Renal cortex interstitium (tissue), 11 donors: Measurements from ENCODE around the gene BTG2. TPM values are rescaled to one million over a fixed set of nuclear protein-coding genes. Genes with fewer than 3 reads are reported as not detected.
"Not testable (repeated sequence)": the region's sequence is repeated elsewhere in the genome, so short reads cannot be mapped to it uniquely, and the experiment has no call there.

Experiments
- DNase-seq, 11 donors: peaks; one replicate each; pipeline ENCODE4 v3.0.0-alpha.2; 2013; ENCODE audit warnings: low read depth in 9 of 11, low spot score in 4 of 11; ENCODE audit errors: extremely low read depth in 1 of 11
- polyA plus RNA-seq, 3 donors: library from polyadenylated mRNA; unstranded; fragments of 120-200 nt; gene quantifications; one replicate each; pipeline ENCODE4 v1.2.1, GENCODE V29; 2013; ENCODE audit not compliant: insufficient read length in 3 of 3

BTG2 gene
- polyA plus RNA-seq, 3 donors: 88.7 to 152 (median 116) TPM

GRCh38 chr1:203306089-203306964 is 1.0 kb downstream of the BTG2 start:
- DNase-seq: peak in 2 of 11 donors; percentile 62 to 79

- DNase-seq: no peak
Measured at GRCh38 chr1:203306965-203307541, 1.7 kb downstream of the BTG2 start.

DNA sequence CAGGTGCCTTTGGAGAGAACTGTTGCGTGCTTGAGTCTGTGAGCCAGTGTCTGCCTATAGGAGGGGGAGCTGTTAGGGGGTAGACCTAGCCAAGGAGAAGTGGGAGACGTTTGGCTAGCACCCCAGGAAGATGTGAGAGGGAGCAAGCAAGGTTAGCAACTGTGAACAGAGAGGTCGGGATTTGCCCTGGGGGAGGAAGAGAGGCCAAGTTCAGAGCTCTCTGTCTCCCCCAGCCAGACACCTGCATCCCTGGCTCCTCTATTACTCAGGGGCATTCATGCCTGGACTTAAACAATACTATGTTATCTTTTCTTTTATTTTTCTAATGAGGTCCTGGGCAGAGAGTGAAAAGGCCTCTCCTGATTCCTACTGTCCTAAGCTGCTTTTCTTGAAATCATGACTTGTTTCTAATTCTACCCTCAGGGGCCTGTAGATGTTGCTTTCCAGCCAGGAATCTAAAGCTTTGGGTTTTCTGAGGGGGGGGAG is 2.4 kb downstream of the BTG2 start:
- no peak for DNase-seq

- no peak for DNase-seq
Measured at GRCh38 chr1:203308328-203308922, 3.1 kb downstream of the BTG2 start.

- no peak for DNase-seq
Measured at GRCh38 chr1:203308923-203309331, 3.6 kb downstream of the BTG2 start.

GRCh38 chr1:203311368-203312301 is 6.3 kb downstream of the BTG2 start:
- no peak for DNase-seq

DNA sequence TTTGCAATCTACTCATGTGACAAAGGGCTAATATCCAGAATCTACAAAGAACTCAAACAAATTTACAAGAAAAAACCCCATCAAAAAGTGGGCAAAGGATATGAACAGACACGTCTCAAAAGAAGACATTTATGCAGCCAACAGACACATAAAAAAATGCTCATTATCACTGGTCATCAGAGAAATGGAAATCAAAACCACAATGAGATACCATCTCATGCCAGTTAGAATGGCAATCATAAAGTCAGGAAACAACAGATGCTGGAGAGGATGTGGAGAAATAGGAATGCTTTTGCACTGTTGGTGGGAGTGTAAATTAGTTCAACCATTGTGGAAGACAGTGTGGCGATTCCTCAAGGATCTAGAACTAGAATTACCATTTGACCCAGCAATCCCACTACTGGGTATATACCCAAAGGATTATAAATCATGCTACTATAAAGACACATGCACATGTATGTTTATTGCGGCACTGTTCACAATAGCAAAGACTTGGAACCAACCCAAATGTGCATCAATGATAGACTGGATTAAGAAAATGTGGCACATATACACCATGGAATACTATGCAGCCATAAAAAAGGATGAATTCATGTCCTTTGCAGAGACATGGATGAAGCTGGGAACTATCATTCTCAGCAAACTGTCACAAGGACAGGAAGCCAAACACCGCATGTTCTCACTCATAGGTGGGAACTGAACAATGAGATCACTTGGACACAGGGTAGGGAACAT is 8.9 kb downstream of the BTG2 start:
- not testable (repeated sequence) for DNase-seq

DNA sequence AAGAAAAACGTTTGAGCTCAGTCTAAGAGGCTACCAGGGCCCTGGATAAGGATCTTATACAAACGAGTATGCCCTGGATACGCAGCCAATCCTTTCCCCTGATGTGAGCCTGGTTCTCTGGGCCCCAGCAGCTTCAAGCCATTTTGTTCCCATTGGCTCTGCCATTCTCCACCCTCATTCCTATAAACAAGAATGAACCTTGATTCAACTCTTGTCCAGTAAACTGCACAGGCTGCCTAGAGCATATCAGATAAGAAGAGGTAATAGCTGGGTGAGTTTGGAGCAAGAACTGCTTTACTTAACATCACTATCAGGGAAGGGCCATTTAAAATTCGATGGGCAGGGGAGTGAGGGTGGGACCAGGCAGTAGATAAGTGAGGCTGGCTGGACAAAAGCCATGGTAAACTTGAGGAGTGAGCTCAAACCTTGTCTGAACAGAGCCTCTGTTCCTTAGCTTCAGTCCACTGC is 11.3 kb downstream of the BTG2 start:
- peak in 1 of 11 donors; percentile 59 for DNase-seq

DNA sequence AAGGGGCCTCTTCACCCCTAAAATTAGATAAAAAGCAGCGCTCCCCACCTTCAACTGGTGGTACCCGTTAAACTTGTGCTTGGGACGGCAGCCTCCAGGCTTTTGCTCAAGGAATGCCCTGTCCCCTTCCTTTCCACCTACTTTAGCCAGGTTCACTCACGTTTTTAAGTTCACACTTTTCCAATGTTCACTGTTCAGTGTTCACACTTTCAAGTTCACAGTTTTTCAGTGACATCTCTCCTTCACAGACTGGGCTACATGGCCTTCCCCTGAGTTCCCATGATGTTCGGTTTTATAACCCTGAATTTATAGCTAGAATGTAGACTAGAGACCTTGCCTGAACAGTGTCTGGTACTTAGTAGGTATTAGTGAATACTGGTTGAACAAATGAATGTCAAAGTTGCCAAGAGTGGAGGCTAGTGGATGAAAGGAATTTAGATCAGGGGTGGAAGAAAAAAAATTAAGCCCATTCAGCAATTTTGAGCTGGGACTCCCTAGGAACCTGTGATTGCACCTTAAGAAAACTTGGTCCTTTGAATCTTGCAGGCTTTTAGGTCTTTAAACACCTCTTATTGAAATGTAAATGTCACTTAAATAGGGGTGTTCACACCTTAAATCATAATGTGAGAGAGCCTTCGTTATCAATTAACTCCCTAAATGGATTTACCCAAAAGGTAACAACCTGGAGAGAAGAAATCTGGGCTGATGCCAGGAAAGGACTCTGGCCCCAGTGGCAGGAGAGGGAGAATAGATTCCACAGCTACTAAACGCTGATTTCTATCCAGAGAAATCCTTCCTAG is 12.3 kb downstream of the BTG2 start:
- DNase-seq: no peak

DNA sequence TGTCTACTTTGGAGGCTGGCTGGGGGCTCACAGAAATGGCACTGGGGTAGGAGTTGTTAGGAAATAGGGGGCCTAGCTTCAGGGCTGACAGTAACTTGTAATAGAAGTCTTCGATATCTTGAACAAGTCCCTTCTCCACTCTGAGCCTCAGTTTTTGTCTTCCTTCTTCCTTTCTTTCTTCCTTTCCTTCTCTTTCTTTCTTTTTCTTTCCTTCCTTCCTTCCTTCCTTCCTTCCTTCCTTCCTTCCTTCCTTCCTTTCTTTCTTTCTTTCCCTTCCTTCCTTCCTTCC is 12.9 kb downstream of the BTG2 start:
- no peak for DNase-seq

DNA sequence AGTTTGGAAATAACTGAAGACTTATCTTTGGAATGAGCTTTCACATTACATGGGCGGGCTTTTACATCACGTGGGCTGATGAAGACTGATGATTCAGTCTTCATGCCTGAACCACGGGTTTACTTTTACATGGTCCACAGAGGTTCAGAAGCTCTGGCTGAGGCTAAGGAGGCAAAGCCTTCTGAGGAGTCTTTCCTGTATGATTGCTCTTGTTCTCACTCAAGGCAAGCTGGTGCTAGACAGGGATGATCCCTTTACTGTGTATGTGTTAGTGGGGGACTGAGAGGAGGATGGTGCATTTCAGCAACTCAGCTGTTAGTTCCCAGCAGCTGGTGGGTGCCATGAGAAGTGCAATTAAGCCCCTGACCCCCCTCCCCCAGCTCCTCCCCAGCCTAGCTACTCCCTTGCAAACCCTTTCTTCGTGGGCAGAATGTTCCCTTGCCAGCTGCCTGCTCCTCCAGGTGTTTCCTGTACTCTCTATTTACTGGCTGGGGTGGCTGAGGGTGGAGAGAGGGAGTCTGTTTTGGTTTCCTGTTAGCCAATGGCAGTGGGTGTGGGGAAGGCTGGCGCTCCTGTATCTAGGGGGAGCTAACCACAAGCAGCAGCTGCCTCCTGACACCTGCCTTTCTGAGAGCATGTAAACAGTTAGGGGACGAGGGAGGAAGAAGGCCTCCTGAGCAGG is 15.4 kb downstream of the BTG2 start:
- no peak for DNase-seq

- no peak for DNase-seq
Measured at GRCh38 chr1:203321273-203322052, 16.1 kb downstream of the BTG2 start.

DNA sequence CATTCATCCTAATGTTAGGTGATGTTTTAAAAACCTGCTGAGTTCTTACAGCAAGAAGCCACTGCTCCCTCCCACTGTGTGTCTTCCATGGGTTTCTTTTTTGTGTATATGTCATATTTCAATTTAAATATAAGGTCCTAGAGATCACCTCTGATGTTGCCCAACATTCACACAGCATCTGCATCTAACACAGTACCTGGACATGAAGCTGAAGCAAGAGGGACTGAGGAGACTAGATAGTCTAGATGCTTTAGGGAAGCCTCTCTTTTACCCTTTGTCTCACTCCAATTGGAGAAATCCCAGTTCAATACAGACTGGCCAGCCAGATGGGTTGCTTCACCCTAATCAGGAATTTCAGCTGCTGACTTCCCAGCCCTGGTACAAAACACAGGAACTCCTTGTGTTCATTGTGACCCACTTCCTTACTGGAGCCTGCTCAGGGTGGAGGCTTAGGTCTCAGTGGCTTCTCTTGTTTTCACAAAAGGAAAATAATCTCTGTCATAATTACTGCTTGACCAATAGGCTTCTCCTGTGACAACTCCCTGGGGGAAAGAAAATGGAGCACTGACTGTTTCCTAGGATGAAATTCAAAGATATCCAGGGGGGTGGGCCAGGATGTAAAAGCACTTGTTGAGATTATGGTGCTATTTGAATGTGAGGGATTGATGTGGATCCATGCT is 17.3 kb downstream of the BTG2 start:
- DNase-seq: no peak

DNA sequence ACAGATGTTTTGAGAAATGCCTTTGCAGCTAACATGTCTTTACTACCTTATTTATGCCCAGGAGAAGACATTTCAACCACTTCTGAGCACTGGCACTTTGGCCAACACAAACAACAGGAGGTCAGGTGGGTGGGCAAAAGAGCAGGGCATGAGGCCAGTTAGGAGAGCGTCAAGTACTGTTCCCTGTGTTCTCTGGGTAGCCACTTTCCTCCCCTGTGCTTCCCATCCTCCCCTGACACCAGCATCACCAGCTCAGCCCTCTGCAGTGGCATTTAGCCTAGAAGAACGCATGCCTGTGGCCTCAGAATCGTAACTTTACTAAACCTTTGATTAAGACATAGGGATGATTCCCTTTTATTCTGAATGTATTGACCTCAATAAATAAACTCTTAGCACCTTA is 18.3 kb downstream of the BTG2 start:
- no peak for DNase-seq

DNA sequence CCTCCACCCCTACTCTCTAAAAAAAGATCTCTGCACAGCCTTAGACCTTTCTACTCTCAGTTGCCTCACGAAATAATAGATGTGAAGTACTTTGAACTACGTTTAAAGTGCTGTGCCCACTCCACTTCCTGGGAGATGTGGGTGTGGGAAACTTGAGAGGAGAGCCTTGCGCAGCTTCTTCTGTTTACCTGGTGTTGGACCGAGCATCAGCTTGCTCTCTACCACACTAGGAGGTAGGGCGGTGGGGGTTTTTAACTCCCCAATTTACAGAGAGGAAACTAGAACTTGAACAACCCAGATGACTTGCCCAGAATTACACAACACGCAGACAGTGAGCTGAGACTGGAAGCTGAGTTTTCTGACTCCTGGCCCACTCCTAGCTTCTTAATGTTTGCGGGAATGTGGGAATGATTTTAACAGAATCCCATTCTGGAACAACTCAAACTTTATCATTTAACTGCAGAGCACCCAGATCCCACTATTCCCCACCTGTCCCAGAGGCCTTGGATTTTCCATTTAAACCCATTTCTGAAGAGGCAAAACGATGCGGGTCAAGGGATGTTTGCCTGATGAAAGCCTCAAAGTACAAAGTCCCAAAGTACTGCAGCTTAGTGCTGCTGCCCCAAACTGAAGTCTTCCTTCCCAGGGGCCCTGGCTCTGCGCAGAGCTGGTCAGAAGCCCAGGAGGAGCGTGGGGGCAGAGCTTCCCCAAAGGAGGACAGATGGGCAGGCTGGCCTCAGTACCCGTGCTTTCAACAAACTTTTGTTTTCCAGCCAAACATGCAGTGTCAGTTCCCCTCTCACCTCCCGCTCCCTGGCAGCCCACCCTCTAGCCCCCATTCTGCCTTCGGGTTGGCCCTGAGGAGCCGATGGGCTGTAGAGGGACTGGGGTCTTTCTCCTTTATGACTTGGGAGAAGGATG is 19.0 kb downstream of the BTG2 start:
- no peak for DNase-seq
